ENCODE measurements around the gene TMEM178B.
"Not testable (repeated sequence)": the region's sequence is repeated elsewhere in the genome, so short reads cannot be mapped to it uniquely, and the experiment has no call there.

Gene TMEM178B

GRCh38 chr7:141317033-141317585 lies 243.2 kb downstream of the TMEM178B start:
- no peak for TF ChIP-seq CTCF (IDR thresholded peaks at IDR 0.05; ENCODE audit: control insufficient read depth, insufficient read depth, low read depth, low read length, missing control alignments)
- DNase-seq (ENCODE audit: low read depth) = no peak

GRCh38 chr7:141320287-141320686 lies 246.4 kb downstream of the TMEM178B start:
- no peak for TF ChIP-seq CTCF (IDR thresholded peaks at IDR 0.05; ENCODE audit: control insufficient read depth, insufficient read depth, low read depth, low read length, missing control alignments)
- no peak for DNase-seq (ENCODE audit: low read depth)
- no peak overlapping the region for H3K4me3 ChIP-seq (ENCODE audit: control insufficient read depth, low read depth, low read length)

More at GRCh38 chr7:141317033-141317585, 243.2 kb downstream of the TMEM178B start:
- no peak overlapping the region for H3K4me3 ChIP-seq (ENCODE audit: control insufficient read depth, low read depth, low read length)

- H3K4me3 ChIP-seq (ENCODE audit: control insufficient read depth, low read depth, low read length) = no peak overlapping the region
- no peak for TF ChIP-seq CTCF (IDR thresholded peaks at IDR 0.05; ENCODE audit: control insufficient read depth, insufficient read depth, low read depth, low read length, missing control alignments)
- no peak for DNase-seq (ENCODE audit: low read depth)
These were observed 248.5 kb downstream of the TMEM178B start for GRCh38 chr7:141322383-141322782.

- DNase-seq (ENCODE audit: low read depth) = no peak
- TF ChIP-seq CTCF (IDR thresholded peaks at IDR 0.05; ENCODE audit: control insufficient read depth, insufficient read depth, low read depth, low read length, missing control alignments) = no peak
- H3K4me3 ChIP-seq (ENCODE audit: control insufficient read depth, low read depth, low read length) = no peak overlapping the region
These were observed 250.0 kb downstream of the TMEM178B start for GRCh38 chr7:141323826-141324225.

- no peak for DNase-seq (ENCODE audit: low read depth)
- TF ChIP-seq CTCF (IDR thresholded peaks at IDR 0.05; ENCODE audit: control insufficient read depth, insufficient read depth, low read depth, low read length, missing control alignments) = no peak
- H3K4me3 ChIP-seq (ENCODE audit: control insufficient read depth, low read depth, low read length) = no peak overlapping the region
These were observed 251.0 kb downstream of the TMEM178B start for GRCh38 chr7:141324870-141325269.

- H3K4me3 ChIP-seq (ENCODE audit: control insufficient read depth, low read depth, low read length) = no peak overlapping the region
- DNase-seq (ENCODE audit: low read depth) = no peak
- TF ChIP-seq CTCF (IDR thresholded peaks at IDR 0.05; ENCODE audit: control insufficient read depth, insufficient read depth, low read depth, low read length, missing control alignments) = no peak
These were observed 251.4 kb downstream of the TMEM178B start for GRCh38 chr7:141325275-141325674.

GRCh38 chr7:141328290-141328689 lies 254.4 kb downstream of the TMEM178B start:
- H3K4me3 ChIP-seq (ENCODE audit: control insufficient read depth, low read depth, low read length) = no peak overlapping the region
- no peak for TF ChIP-seq CTCF (IDR thresholded peaks at IDR 0.05; ENCODE audit: control insufficient read depth, insufficient read depth, low read depth, low read length, missing control alignments)

GRCh38 chr7:141330285-141330684 lies 256.4 kb downstream of the TMEM178B start:
- DNase-seq (ENCODE audit: low read depth); H3K4me3 ChIP-seq (ENCODE audit: control insufficient read depth, low read depth, low read length): not testable (repeated sequence)

More at GRCh38 chr7:141328290-141328689, 254.4 kb downstream of the TMEM178B start:
- no peak for DNase-seq (ENCODE audit: low read depth)
